LNCAP (cell line): ENCODE measurements around the gene MEPCE.

Experiments used
- TF ChIP-seq, protein P1 (sequence below): fragments of 450-650 bp; IDR thresholded peaks from 2 replicates; pipeline ENCODE4 v1.5.1; 2017; ENCODE audit warnings: mild to moderate bottlenecking

Gene MEPCE

GRCh38 chr7:100476101-100476780 is 46.6 kb downstream of the MEPCE start:
- TF ChIP-seq, protein P1, sequence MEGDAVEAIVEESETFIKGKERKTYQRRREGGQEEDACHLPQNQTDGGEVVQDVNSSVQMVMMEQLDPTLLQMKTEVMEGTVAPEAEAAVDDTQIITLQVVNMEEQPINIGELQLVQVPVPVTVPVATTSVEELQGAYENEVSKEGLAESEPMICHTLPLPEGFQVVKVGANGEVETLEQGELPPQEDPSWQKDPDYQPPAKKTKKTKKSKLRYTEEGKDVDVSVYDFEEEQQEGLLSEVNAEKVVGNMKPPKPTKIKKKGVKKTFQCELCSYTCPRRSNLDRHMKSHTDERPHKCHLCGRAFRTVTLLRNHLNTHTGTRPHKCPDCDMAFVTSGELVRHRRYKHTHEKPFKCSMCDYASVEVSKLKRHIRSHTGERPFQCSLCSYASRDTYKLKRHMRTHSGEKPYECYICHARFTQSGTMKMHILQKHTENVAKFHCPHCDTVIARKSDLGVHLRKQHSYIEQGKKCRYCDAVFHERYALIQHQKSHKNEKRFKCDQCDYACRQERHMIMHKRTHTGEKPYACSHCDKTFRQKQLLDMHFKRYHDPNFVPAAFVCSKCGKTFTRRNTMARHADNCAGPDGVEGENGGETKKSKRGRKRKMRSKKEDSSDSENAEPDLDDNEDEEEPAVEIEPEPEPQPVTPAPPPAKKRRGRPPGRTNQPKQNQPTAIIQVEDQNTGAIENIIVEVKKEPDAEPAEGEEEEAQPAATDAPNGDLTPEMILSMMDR: no peak

DNA sequence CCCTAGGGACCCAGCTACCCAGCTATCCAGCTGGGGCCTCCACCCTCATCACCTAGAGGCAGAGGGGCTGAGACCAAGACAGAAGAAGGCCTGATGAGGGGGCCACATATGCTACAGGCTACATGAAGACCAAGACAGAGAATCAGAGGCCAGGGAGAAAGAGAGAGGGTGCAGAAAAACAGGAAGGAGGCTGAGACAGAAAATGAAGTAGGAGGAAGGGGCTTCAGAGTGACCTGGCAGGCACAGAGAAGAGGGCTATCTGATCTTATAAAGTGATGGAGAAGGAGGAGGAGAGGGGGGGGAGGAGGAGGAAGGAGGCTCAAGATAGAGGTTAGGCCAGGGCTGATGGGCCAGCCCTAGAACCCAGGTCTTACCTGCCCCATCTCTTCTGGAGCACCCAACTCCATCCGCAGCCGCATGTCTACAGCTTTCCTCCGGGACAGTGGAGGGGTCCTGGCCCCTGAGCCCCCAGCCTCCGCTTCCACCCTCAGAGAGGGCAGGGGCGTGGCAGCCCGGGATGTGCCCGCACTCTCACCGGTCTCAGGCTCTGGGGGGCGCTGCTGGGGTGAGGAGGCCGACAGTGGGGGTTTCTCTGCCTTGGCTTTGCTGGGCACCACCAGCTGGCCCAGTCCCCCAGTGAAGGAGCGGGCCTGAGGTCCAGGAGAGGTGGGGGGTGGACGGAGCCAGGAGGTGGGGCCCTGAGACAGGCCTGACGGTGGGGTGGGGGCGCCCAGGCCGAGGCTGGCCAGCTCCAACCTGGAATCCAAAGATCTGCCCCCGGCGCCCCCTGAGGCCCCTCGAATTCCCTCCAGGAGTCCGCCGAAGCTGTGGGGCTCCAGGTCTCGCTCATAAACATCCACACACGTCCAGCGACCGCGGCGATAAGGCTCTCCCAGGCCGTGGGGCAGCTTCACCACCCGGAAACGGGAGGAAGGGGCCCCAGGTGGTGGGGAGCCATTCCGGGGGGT is 47.6 kb downstream of the MEPCE start:
- TF ChIP-seq, protein P1: no peak; the same call in 1 of the 2 replicates

GRCh38 chr7:100477871-100478267 is 48.2 kb downstream of the MEPCE start:
- TF ChIP-seq, protein P1: no peak

- TF ChIP-seq, protein P1: no peak
These were observed 49.5 kb downstream of the MEPCE start, which contains the start of gene TSC22D4 for GRCh38 chr7:100478958-100479660. Gene TSC22D4 (minus strand): TSS chr7:100479214. CDS start chr7:100478038, 1,176 bp downstream.

DNA sequence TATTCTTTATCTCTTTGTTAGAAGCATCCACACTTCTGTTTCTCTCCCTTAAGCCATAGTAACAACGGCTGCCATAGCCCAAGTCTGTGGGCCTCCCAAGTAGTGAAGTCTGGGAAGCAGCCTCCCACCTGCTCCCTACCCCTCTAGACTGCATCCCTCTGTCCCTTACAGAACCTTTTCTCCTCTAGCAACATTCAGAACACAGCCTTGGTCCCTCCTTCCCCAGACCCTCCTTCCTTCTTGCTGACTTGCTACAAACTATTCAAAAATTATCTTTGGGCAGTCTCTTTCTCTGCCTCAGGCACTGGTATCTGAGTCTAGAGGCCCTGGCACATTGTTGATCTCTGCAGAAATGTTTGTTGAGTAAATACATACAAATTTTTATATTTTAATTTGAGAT is 51.8 kb downstream of the MEPCE start:
- TF ChIP-seq, protein P1: no peak

DNA sequence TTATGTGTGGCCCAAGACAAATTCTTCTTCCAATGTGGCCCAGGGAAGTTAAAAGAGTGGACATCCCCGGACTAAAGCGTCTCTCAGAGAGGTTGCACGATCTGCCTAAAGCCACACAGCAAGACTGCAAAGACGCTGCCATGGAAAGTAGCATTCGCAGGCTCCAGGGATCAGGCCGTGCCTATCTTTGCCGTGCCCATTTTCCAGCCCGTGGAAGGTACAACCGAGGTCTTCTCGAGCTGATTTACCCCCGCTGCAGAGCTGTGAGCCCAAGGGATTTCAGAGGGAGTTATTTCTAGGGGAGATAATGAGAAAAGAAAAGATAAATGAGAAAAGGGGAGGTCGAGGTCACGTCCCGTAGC is 53.1 kb downstream of the MEPCE start:
- TF ChIP-seq, protein P1: no peak

DNA sequence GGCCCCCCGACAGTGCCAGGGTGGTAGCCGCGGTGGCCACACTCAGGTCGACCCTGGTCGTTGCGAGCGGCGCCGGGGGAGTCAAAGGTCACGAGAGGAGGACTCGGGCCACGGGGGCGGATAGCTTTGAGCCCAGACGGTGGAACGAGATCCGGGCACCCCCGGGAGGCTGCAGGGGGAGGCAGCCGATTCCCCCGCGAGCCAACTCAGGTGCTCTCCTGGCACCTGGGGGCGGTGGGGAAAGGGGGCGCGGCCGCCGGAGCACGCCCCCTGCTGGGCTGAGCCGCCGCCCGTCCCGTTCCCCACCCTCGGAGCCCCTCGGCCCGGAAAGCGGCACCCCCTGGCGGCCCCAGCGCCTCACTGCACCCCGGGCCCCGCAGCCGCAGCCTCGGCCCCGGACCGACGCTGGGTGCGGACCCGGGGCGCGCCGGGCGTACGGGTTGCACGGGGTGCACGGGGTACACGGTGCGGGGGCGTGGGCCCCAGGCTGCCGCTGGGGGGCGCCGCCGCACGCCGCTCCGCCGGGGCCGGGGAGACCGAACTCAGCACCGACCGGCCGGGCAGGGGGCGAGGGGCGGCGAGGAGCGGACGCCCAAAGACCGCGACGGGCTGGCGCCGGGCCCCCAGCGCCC is 53.6 kb downstream of the MEPCE start:
- TF ChIP-seq, protein P1: peak; percentile 99
